ENCODE results near the gene TMEM205.
A peak's percentile ranks its signal among the peaks of the same experiment; 100 is the strongest.

TMEM205 gene

DNA sequence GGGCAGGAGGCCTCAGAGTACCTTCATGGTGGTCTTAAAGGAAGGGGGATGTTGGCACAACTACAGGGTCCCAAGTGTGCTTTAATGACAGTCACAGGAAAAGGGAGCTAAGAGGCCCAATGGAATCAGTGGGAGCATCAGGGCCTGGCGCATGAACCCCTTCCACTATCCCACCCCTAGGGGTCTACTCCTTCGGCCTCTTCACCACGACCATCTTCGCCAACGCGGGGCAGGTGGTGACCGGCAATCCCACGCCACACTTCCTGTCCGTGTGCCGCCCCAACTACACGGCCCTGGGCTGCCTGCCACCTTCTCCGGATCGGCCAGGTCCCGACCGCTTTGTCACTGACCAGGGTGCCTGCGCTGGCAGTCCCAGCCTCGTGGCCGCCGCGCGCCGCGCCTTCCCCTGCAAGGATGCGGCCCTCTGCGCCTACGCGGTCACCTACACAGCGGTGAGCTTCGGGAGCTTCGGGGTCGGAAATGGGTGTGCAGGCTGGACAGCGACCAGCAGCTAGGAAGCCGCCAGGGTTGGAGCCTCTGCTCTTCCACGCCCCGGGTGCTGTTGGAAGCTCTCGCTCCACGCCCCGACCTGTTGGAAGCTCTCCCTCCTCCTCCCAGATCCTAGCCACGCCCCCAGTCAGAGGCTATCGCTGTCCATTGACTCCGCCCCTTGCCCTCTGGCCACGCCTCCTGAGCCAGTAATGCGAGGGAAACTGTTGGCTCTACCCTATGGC lies 15.1 kb upstream of the TMEM205 start:
- H3K4me3 ChIP-seq (replicated peaks; ENCODE audit: insufficient read depth, low read length) = no peak overlapping the region
- no peaks in the 10 kb centered on the region for H3K27me3 ChIP-seq (ENCODE audit: insufficient read depth, poor library complexity, severe bottlenecking)
- no peak for DNase-seq (ENCODE audit: low read depth in 1 of 2, low spot score in 1 of 2)
- TF ChIP-seq, protein P1, sequence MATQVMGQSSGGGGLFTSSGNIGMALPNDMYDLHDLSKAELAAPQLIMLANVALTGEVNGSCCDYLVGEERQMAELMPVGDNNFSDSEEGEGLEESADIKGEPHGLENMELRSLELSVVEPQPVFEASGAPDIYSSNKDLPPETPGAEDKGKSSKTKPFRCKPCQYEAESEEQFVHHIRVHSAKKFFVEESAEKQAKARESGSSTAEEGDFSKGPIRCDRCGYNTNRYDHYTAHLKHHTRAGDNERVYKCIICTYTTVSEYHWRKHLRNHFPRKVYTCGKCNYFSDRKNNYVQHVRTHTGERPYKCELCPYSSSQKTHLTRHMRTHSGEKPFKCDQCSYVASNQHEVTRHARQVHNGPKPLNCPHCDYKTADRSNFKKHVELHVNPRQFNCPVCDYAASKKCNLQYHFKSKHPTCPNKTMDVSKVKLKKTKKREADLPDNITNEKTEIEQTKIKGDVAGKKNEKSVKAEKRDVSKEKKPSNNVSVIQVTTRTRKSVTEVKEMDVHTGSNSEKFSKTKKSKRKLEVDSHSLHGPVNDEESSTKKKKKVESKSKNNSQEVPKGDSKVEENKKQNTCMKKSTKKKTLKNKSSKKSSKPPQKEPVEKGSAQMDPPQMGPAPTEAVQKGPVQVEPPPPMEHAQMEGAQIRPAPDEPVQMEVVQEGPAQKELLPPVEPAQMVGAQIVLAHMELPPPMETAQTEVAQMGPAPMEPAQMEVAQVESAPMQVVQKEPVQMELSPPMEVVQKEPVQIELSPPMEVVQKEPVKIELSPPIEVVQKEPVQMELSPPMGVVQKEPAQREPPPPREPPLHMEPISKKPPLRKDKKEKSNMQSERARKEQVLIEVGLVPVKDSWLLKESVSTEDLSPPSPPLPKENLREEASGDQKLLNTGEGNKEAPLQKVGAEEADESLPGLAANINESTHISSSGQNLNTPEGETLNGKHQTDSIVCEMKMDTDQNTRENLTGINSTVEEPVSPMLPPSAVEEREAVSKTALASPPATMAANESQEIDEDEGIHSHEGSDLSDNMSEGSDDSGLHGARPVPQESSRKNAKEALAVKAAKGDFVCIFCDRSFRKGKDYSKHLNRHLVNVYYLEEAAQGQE (IDR thresholded peaks at IDR 0.05; ENCODE audit: insufficient replicate concordance, low read depth) = peak; percentile 74
- TF ChIP-seq, protein P2, sequence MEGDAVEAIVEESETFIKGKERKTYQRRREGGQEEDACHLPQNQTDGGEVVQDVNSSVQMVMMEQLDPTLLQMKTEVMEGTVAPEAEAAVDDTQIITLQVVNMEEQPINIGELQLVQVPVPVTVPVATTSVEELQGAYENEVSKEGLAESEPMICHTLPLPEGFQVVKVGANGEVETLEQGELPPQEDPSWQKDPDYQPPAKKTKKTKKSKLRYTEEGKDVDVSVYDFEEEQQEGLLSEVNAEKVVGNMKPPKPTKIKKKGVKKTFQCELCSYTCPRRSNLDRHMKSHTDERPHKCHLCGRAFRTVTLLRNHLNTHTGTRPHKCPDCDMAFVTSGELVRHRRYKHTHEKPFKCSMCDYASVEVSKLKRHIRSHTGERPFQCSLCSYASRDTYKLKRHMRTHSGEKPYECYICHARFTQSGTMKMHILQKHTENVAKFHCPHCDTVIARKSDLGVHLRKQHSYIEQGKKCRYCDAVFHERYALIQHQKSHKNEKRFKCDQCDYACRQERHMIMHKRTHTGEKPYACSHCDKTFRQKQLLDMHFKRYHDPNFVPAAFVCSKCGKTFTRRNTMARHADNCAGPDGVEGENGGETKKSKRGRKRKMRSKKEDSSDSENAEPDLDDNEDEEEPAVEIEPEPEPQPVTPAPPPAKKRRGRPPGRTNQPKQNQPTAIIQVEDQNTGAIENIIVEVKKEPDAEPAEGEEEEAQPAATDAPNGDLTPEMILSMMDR (IDR thresholded peaks at IDR 0.05; ENCODE audit: insufficient read depth, low read length) = no peak
- TF ChIP-seq SPI1 (IDR thresholded peaks at IDR 0.05; ENCODE audit: borderline replicate concordance, low read depth) = no peak
- H3K27ac ChIP-seq (replicated peaks) = no peak overlapping the region

DNA sequence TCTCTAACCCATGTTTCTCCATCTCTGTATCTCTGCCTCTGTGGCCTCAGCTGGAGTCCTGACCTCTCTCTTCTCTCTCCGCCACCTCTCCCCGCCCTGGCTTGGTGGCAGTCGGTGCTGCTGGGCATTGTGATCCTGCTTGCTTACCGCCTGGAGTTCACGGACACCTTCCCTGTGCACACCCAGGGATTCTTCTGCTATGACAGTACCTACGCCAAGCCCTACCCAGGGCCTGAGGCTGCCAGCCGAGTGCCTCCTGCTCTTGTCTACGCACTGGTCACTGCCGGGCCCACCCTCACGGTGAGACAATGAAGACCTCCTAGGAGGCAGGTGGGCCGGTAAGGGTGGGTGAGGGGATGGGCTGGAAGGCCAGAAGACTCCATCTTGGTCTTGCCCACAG lies 13.4 kb upstream of the TMEM205 start:
- Histone ChIP-seq H3K27me3 (ENCODE audit: insufficient read depth, poor library complexity, severe bottlenecking) (no peaks in the 10 kb centered on the region), H3K4me3 (replicated peaks; ENCODE audit: insufficient read depth, low read length) (no peak overlapping the region), H3K27ac (replicated peaks) (no peak overlapping the region)
- TF ChIP-seq POLR2AphosphoS5 (IDR thresholded peaks at IDR 0.05; ENCODE audit: low read depth) = no peak
- TF ChIP-seq SPI1 (IDR thresholded peaks at IDR 0.05; ENCODE audit: borderline replicate concordance, low read depth) = no peak
- TF ChIP-seq GABPA (IDR thresholded peaks at IDR 0.05; ENCODE audit: low read depth) = no peak
- TF ChIP-seq, protein P1 (IDR thresholded peaks at IDR 0.05; ENCODE audit: insufficient replicate concordance, low read depth) = no peak
- TF ChIP-seq, protein P2 (IDR thresholded peaks at IDR 0.05; ENCODE audit: insufficient read depth, low read length) = no peak
- DNase-seq (ENCODE audit: low read depth in 1 of 2, low spot score in 1 of 2) = no peak

DNA sequence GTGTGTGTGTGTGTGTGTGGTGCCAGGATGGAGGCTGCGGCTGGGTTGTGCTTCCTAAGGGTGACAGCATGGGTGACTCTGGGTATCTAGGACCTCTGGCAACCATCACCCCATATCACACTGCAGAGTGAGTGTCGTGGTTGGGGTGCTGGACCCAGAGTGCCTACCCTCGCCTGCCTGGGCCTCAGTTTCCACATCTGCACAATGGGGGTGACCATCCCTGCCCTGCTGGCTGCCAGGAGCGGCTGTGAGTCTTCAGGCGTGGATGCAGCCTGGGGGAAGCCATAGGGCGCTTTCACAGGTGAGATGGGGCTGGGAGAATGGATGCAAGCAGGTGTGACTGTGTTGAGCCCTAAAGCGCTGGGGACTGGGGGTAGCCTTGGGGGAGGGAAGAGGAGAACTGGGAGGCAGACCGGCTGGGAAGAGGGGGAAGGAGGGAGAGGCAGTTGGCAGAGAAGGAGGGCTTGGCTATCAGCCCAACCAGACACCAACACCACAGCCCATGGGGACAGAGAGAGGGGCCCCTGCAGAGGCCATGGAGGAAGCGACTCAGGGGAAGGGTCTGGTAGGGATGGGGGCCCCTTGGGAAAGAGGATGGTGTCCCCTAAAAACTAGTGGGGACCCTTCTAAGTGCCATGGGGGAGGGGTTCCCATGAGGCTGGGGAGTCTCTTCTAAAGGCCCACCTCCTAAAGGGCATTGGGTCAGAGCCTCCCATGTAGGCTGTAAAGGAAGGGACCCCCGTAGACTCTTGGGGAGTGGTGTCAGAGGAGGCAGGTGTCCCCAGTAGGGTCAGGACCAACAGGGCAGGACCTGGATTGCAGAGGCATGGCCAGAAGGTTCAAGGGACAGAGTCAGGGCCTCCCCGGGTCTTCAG lies 10.8 kb upstream of the TMEM205 start:
- Histone ChIP-seq H3K27ac (replicated peaks) (no peak overlapping the region), H3K4me3 (replicated peaks; ENCODE audit: insufficient read depth, low read length) (no peak overlapping the region), H3K27me3 (ENCODE audit: insufficient read depth, poor library complexity, severe bottlenecking) (no peaks in the 10 kb centered on the region)
- TF ChIP-seq POLR2AphosphoS5 (IDR thresholded peaks at IDR 0.05; ENCODE audit: low read depth) = no peak
- TF ChIP-seq SPI1 (IDR thresholded peaks at IDR 0.05; ENCODE audit: borderline replicate concordance, low read depth) = no peak
- TF ChIP-seq, protein P1 (IDR thresholded peaks at IDR 0.05; ENCODE audit: insufficient replicate concordance, low read depth) = no peak
- no peak for DNase-seq (ENCODE audit: low read depth in 1 of 2, low spot score in 1 of 2)

Data from HL-60 (cell line).